ENCODE results near the gene ST3GAL5. TPM values are rescaled to one million over a fixed set of nuclear protein-coding genes. Genes with fewer than 3 reads are reported as not detected.

The ST3GAL5 gene
- total RNA-seq, 1 donor from 2014 or later: 76.7 TPM

DNA sequence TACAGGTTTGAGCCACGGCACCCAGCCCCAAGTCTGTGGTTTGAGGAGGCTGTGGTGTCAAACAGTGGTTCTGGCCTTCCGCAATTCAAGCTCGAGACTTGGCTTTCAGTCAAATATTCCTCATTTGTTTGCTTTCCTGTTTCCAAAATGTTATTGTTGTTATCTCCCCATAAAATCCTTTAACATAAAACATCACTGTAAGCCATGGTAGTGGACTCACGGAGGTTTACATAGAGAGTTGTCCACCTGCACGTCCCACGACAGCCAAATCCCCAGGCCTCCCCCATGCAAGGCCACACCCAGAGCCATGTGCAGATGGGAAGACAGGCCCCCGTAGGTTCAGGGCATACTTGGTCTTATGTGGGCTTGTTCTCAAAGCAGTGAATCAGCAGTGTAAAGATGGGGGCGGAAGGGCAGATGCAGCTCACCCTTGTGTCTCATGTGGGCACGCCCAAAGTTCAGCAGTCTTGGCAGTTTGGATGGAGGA lies 18.9 kb upstream of the ST3GAL5 start:
- DNase-seq (no peak), ATAC-seq (peak; percentile 11)
- TF ChIP-seq, protein P1, sequence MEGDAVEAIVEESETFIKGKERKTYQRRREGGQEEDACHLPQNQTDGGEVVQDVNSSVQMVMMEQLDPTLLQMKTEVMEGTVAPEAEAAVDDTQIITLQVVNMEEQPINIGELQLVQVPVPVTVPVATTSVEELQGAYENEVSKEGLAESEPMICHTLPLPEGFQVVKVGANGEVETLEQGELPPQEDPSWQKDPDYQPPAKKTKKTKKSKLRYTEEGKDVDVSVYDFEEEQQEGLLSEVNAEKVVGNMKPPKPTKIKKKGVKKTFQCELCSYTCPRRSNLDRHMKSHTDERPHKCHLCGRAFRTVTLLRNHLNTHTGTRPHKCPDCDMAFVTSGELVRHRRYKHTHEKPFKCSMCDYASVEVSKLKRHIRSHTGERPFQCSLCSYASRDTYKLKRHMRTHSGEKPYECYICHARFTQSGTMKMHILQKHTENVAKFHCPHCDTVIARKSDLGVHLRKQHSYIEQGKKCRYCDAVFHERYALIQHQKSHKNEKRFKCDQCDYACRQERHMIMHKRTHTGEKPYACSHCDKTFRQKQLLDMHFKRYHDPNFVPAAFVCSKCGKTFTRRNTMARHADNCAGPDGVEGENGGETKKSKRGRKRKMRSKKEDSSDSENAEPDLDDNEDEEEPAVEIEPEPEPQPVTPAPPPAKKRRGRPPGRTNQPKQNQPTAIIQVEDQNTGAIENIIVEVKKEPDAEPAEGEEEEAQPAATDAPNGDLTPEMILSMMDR (IDR thresholded peaks at IDR 0.05): no peak
- no peaks in the 10 kb centered on the region for H3K9me3 ChIP-seq
- no peak overlapping the region for H3K4me3 ChIP-seq
- H3K36me3 ChIP-seq: no peaks in the 10 kb centered on the region
- H3K27me3 ChIP-seq: no peaks in the 10 kb centered on the region
- H3K27ac ChIP-seq: no peak overlapping the region
- peaks cover 19% of the 10 kb centered on the region for H3K4me1 ChIP-seq
- intact Hi-C loops (cut with DNase I): no loop called here

DNA sequence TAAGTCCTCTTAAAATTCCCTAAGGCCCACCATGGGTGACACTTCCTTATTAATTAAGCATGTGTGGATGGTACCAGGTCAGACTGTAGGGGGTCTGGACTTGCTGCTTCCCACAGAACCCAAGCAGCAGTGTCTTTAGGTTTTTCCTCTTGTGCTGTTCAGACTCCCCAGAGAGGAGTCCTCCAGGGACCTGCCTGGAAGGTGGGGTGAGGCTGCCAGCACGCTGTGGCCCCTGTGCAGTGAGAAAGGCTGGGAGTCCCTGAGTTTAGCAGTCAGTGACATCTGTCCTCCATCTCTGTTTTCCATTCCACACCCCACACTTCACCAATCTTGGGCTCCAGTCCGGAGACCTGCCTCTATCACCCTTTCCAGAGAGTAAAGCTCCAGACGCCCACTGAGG lies 18.0 kb upstream of the ST3GAL5 start:
- H3K36me3 ChIP-seq: no peaks in the 10 kb centered on the region
- H3K4me1 ChIP-seq: peaks cover 19% of the 10 kb centered on the region
- intact Hi-C loops (cut with DNase I): no loop called here
- ATAC-seq (no peak), DNase-seq (no peak)
- H3K27me3 ChIP-seq: no peaks in the 10 kb centered on the region
- H3K27ac ChIP-seq: no peak overlapping the region
- H3K9me3 ChIP-seq: no peaks in the 10 kb centered on the region
- TF ChIP-seq, protein P1 (IDR thresholded peaks at IDR 0.05): no peak
- H3K4me3 ChIP-seq: no peak overlapping the region

DNA sequence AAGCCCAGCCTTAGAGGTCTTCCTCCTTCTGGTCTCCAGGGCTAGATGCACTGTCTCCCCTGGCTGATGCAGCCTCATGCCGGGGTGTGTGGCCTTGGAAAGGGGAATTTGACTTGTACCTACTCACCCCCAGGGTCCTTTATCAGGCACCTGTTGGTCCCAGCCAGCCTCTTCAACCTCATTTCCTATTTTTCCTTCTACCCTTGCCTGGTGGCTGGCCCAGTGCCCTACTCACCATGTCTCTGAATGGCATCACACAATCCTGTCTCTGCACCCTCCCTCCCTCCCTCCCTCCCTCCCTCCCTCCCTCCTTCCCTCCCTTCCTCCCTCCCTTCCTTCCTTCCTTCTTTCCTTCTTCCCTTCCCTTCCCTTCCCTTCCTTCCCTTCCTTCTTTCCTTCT lies 17.1 kb upstream of the ST3GAL5 start:
- no peak for DNase-seq
- H3K36me3 ChIP-seq: no peaks in the 10 kb centered on the region
- TF ChIP-seq, protein P1 (IDR thresholded peaks at IDR 0.05): no peak
- no peak overlapping the region for H3K4me3 ChIP-seq
- H3K27ac ChIP-seq: peak overlapping the region; percentile 53
- peaks cover 16% of the 10 kb centered on the region for H3K4me1 ChIP-seq
- intact Hi-C loops (cut with DNase I): no loop called here
- no peaks in the 10 kb centered on the region for H3K9me3 ChIP-seq
- H3K27me3 ChIP-seq: no peaks in the 10 kb centered on the region
- no peak for ATAC-seq

DNA sequence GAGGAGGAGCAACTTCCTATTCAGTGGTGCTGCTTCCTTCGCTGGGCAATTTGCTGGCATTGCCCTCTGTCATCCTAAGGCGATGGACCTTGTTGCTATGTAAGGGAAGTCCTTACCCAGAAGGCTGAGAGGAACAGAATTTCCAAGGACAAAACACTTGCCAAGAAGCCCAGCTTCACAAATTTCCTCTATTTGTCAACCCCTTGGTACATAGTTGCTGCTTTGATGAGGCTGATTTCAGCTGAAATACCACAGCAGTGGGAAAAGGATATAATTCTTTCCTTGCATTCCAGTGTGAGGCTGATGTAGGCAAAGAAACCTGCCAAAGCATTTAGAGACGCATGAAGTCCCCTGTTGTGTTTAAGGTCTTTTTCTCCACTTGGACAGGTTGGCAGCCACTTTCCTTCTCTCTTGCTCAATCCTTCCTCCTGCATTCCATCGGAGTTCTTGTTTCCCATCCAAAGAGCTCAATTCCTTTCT lies 16.4 kb upstream of the ST3GAL5 start:
- Histone ChIP-seq H3K4me3 (no peak overlapping the region), H3K27ac (peak overlapping the region; percentile 53), H3K27me3 (no peaks in the 10 kb centered on the region), H3K4me1 (peaks cover 15% of the 10 kb centered on the region), H3K36me3 (no peaks in the 10 kb centered on the region), H3K9me3 (no peaks in the 10 kb centered on the region)
- peak; percentile 31 for ATAC-seq
- intact Hi-C loops (cut with DNase I): no loop called here
- TF ChIP-seq, protein P1 (IDR thresholded peaks at IDR 0.05): no peak
- DNase-seq: no peak

DNA sequence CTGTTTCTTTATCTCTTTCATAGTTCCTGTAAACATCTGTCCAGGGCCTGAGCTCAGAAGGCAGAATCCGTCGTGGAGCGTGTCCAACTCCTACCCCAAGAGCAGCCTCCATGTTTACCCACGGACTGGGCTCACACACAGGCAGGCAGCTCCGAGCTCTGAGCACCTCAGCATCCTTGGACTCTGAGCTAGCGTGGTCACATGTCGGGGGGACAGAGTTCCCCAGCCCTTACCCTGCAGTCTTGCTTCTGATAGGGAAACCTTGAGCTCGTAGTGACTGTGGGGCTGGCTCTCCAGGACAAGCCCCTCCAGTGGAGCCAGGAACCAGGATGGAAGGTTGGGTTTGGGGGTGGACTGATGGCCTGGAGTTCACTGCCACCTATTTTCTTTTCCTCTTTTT lies 15.1 kb upstream of the ST3GAL5 start:
- no peak overlapping the region for H3K27ac ChIP-seq
- H3K4me1 ChIP-seq: peaks cover 15% of the 10 kb centered on the region
- ATAC-seq (no peak), DNase-seq (no peak)
- H3K9me3 ChIP-seq: no peaks in the 10 kb centered on the region
- TF ChIP-seq, protein P1 (IDR thresholded peaks at IDR 0.05): no peak
- intact Hi-C loops (cut with DNase I): no loop called here
- H3K4me3 ChIP-seq: no peak overlapping the region
- H3K27me3 ChIP-seq: no peaks in the 10 kb centered on the region
- H3K36me3 ChIP-seq: no peaks in the 10 kb centered on the region

DNA sequence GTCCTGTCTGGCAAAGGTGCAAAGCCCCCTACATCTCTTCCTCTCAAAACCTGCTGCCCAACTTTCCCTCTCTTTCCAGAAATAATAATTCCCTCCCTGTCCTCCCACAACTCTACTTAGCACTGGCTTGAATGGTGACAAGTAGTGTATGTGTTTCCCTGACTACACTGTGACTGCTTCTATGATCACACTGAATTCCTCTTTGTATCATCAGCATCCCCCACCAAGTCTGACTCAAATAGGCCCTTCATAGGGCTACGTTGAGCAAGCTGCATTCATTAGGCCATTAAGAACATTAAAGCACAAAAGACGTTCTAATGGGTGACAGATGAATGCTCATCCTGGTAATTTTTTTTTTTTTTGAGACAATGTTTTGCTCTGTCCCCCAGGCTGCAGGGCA lies 13.7 kb upstream of the ST3GAL5 start:
- H3K27ac ChIP-seq: no peak overlapping the region
- H3K36me3 ChIP-seq: no peaks in the 10 kb centered on the region
- ATAC-seq (no peak), DNase-seq (no peak)
- H3K27me3 ChIP-seq: no peaks in the 10 kb centered on the region
- H3K4me3 ChIP-seq: no peak overlapping the region
- peaks cover 15% of the 10 kb centered on the region for H3K4me1 ChIP-seq
- intact Hi-C loops (cut with DNase I): no loop called here
- no peaks in the 10 kb centered on the region for H3K9me3 ChIP-seq
- TF ChIP-seq, protein P1 (IDR thresholded peaks at IDR 0.05): no peak

Measured in upper lobe of right lung (tissue), 1 donor.